ENCODE data around the gene UGGT1.

The UGGT1 gene

GRCh38 chr2:128090945-128091725 lies at the start of gene UGGT1:
Gene UGGT1 (plus strand): TSS chr2:128091200. CDS start chr2:128091358, 158 bp downstream.
- peak; percentile 98 for DNase-seq (ENCODE audit: low spot score)

- DNase-seq (ENCODE audit: low spot score): no peak
Observed at GRCh38 chr2:128041561-128041960, 49.4 kb upstream of the UGGT1 start.

GRCh38 chr2:128043041-128043440 lies 48.0 kb upstream of the UGGT1 start:
- DNase-seq (ENCODE audit: low spot score): no peak

GRCh38 chr2:128053331-128053730 lies 37.7 kb upstream of the UGGT1 start:
- no peak for DNase-seq (ENCODE audit: low spot score)

- DNase-seq (ENCODE audit: low spot score): no peak
Observed at GRCh38 chr2:128054104-128054885, 36.7 kb upstream of the UGGT1 start.

GRCh38 chr2:128057334-128057733 lies 33.7 kb upstream of the UGGT1 start:
- no peak for DNase-seq (ENCODE audit: low spot score)

- DNase-seq (ENCODE audit: low spot score): no peak
Observed at GRCh38 chr2:128058114-128058513, 32.9 kb upstream of the UGGT1 start.

GRCh38 chr2:128062571-128062970 lies 28.4 kb upstream of the UGGT1 start:
- DNase-seq (ENCODE audit: low spot score): no peak

- no peak for DNase-seq (ENCODE audit: low spot score)
Observed at GRCh38 chr2:128064353-128064752, 26.6 kb upstream of the UGGT1 start.

- DNase-seq (ENCODE audit: low spot score): no peak
Observed at GRCh38 chr2:128069769-128070168, 21.2 kb upstream of the UGGT1 start.

GRCh38 chr2:128073278-128073677 lies 17.7 kb upstream of the UGGT1 start:
- DNase-seq (ENCODE audit: low spot score): no peak

- no peak for DNase-seq (ENCODE audit: low spot score)
Observed at GRCh38 chr2:128076461-128077106, 14.4 kb upstream of the UGGT1 start.

- DNase-seq (ENCODE audit: low spot score): no peak
Observed at GRCh38 chr2:128084757-128085156, 6.2 kb upstream of the UGGT1 start.

- DNase-seq (ENCODE audit: low spot score): no peak
Observed at GRCh38 chr2:128086244-128086643, 4.8 kb upstream of the UGGT1 start.

- no peak for DNase-seq (ENCODE audit: low spot score)
Observed at GRCh38 chr2:128090575-128090944, 440 bp upstream of the UGGT1 start.

- DNase-seq (ENCODE audit: low spot score): no peak
Observed at GRCh38 chr2:128091726-128092080, 703 bp downstream of the UGGT1 start.

- DNase-seq (ENCODE audit: low spot score): no peak
Observed at GRCh38 chr2:128092656-128093055, 1.7 kb downstream of the UGGT1 start.

GRCh38 chr2:128093762-128094161 lies 2.8 kb downstream of the UGGT1 start:
- DNase-seq (ENCODE audit: low spot score): no peak

- no peak for DNase-seq (ENCODE audit: low spot score)
Observed at GRCh38 chr2:128095201-128095600, 4.2 kb downstream of the UGGT1 start.

- no peak for DNase-seq (ENCODE audit: low spot score)
Observed at GRCh38 chr2:128103407-128103806, 12.4 kb downstream of the UGGT1 start.

- no peak for DNase-seq (ENCODE audit: low spot score)
Observed at GRCh38 chr2:128105072-128105471, 14.1 kb downstream of the UGGT1 start.

GRCh38 chr2:128108166-128108565 lies 17.2 kb downstream of the UGGT1 start:
- no peak for DNase-seq (ENCODE audit: low spot score)

- no peak for DNase-seq (ENCODE audit: low spot score)
Observed at GRCh38 chr2:128109243-128109642, 18.2 kb downstream of the UGGT1 start.
